Fibroblast of the aortic adventitia (primary cell): ENCODE results near the gene SLC25A18. TPM values are rescaled to one million over a fixed set of nuclear protein-coding genes. Genes with fewer than 3 reads are reported as not detected.
"Not testable (repeated sequence)": the region's sequence is repeated elsewhere in the genome, so short reads cannot be mapped to it uniquely, and the experiment has no call there.

ENCODE experiments used
- DNase-seq: peaks from one replicate; pipeline ENCODE4 v3.0.0-alpha.2; 2010; ENCODE audit warnings: low read depth
- H3K4me3 ChIP-seq: 2 replicates; pipeline ENCODE4 v1.5.1; 2011; ENCODE audit warnings: low read depth, mild to moderate bottlenecking, control low read depth, low read length, moderate library complexity
- total RNA-seq: library from RNA; depleted of rRNA; stranded (reverse); fragments of >200 nt; gene quantifications from 2 replicates; pipeline ENCODE4 v1.2.3, GENCODE V29; 2012; ENCODE audit warnings: low replicate concordance
- TF ChIP-seq, protein P1 (sequence below): IDR thresholded peaks from 2 replicates; pipeline ENCODE4 v1.5.1; 2011; ENCODE audit warnings: mild to moderate bottlenecking, low read length, control low read depth, inconsistent platforms; ENCODE audit not compliant: insufficient read depth

Gene SLC25A18
- total RNA-seq, 1 donor: not detected

DNA sequence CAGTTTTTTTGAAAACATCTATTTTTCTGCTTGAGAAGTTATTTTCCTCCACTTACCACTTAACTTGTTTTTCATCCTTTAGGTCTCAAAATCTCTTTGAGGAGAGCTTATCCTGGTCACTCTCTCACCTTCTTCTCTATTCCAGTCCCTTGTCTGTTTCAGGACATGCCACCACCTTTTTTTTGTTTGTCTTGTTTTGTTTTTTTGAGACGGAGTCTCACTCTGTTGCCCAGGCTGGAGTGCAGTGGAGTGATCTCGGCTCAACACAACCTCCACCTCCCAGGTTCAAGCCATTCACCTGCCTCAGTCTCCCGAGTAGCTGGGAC, 70.7 kb downstream of the SLC25A18 start:
- no peak overlapping the region for H3K4me3 ChIP-seq
- TF ChIP-seq, protein P1, sequence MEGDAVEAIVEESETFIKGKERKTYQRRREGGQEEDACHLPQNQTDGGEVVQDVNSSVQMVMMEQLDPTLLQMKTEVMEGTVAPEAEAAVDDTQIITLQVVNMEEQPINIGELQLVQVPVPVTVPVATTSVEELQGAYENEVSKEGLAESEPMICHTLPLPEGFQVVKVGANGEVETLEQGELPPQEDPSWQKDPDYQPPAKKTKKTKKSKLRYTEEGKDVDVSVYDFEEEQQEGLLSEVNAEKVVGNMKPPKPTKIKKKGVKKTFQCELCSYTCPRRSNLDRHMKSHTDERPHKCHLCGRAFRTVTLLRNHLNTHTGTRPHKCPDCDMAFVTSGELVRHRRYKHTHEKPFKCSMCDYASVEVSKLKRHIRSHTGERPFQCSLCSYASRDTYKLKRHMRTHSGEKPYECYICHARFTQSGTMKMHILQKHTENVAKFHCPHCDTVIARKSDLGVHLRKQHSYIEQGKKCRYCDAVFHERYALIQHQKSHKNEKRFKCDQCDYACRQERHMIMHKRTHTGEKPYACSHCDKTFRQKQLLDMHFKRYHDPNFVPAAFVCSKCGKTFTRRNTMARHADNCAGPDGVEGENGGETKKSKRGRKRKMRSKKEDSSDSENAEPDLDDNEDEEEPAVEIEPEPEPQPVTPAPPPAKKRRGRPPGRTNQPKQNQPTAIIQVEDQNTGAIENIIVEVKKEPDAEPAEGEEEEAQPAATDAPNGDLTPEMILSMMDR: no peak
- DNase-seq: no peak

DNA sequence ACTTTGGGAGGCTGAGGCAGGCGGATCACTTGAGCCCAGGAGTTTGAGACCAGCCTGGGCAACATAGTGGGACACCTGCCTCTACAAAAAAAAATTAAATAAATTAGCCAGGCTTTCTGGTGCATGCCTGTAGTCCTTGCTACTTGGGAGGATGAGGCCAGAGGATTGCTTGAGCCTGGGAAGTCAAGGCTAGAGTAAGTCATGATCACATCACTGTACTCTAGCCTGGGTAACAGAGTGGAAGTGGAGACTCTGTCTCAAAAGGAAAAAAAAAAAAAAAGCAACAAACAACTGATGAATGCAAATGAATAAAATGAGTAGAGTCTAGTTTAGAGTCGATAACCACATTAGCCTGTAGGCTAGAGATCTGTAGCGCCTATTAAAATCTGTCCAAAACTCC, 71.4 kb downstream of the SLC25A18 start:
- TF ChIP-seq, protein P1: no peak
- no peak for DNase-seq

GRCh38 chr22:17636850-17637249, 73.6 kb downstream of the SLC25A18 start:
- DNase-seq, H3K4me3 ChIP-seq: not testable (repeated sequence)

More for the DNA sequence above, 71.4 kb downstream of the SLC25A18 start:
- H3K4me3 ChIP-seq: no peak overlapping the region

GRCh38 chr22:17637490-17638181, 74.3 kb downstream of the SLC25A18 start:
- peak overlapping the region; percentile 88 for H3K4me3 ChIP-seq
- TF ChIP-seq, protein P1: no peak
- no peak for DNase-seq

GRCh38 chr22:17638182-17638431, 74.8 kb downstream of the SLC25A18 start:
- peak overlapping the region; percentile 88 for H3K4me3 ChIP-seq
- TF ChIP-seq, protein P1: no peak
- DNase-seq: no peak

DNA sequence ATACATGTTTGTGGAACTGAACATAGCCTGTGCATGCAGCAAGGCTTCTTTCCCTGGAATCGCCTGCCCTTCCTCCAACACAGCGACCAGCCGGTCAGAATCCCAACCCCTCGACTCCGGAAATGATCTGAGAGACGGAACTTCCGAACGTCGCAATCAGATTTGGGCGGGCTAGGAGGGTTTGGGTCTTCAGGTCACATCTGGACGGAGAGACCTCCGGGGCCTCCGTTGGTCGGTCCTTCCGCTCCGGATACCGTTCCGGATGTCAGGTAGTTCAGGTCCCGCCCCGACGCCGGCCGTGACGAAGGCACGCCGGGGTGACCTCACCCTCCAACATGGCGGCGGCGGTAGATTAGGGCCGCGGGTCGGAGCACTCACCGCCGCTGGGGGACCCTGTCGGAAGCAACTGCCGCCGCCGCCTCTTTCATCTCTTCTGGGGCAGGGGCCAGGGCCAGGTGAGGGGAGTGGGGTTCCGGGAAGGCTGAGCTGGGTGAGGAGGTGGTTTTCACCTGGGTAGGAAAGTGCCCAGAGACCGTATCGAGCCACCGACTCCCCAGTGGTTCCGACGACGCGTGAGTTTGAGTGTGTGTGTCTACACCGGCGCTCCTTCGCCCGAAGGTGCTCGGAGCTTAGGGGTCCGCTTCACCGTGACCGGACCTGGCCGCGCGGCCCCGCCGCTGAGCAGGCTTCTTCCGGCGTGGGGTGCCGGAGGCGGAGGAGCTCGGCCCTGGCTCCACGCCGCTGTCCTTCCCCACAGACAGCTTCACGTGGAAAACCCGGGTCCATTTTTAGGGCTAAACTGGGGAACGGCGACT, 75.3 kb downstream of the SLC25A18 start, which contains the start of gene BCL2L13:
BCL2L13 (plus strand) TSS at position 326 of the 815 bp plus-strand sequence. CDS start 16,955 bp downstream, outside the sequence.
- TF ChIP-seq, protein P1: peak; percentile 20
- DNase-seq: peak; percentile 81
- H3K4me3 ChIP-seq: peak within 1 kb of the TSS; percentile 88

GRCh38 chr22:17639247-17639741, 76.0 kb downstream of the SLC25A18 start:
- peak overlapping the region; percentile 88 for H3K4me3 ChIP-seq
- DNase-seq: peak; percentile 52
- TF ChIP-seq, protein P1: no peak
